ENCODE results near the gene RCBTB2.

GRCh38 chr13:48504606-48505005 is 28.3 kb downstream of the RCBTB2 start:
- TF ChIP-seq EZH2phosphoT487 (IDR thresholded peaks at IDR 0.05; ENCODE audit: insufficient read depth, low read depth), result no peak
- TF ChIP-seq EZH2 (IDR thresholded peaks at IDR 0.05; ENCODE audit: insufficient read depth, poor library complexity, severe bottlenecking), result no peak

Measured in GM23248 (cell line).